T-helper 1 cell treated with Interleukin-12 subunit alpha and Interleukin-12 subunit beta and Interleukin-4 antibody, amounts not matched to agents 30 ng/mL and 1 ng/mL, for 36 hours (primary cell): ENCODE measurements around the gene ARHGAP1. TPM values are rescaled to one million over a fixed set of nuclear protein-coding genes. Genes with fewer than 3 reads are reported as not detected.

Experiments used
- intact Hi-C: fragments of 100-400 bp; cut with micrococcal nuclease; formaldehyde crosslinking; loops from one replicate; pipeline ENCODE4 v1.15.1; 2024
- total RNA-seq: library from RNA; stranded (reverse); gene quantifications from 2 replicates; pipeline ENCODE4 v1.2.3, GENCODE V29; 2022

ARHGAP1 gene
- total RNA-seq, 1 donor from 2014 or later, result 82.6 TPM

GRCh38 chr11:46649180-46649738, 51.2 kb downstream of the ARHGAP1 start:
- intact Hi-C loops, result no loop called here

- intact Hi-C loops, result no loop called here
Measured at GRCh38 chr11:46643986-46644385, 56.4 kb downstream of the ARHGAP1 start.

- intact Hi-C loops, result no loop called here
Measured at GRCh38 chr11:46643531-46643930, 56.9 kb downstream of the ARHGAP1 start.

GRCh38 chr11:46642627-46643335, 57.6 kb downstream of the ARHGAP1 start:
- intact Hi-C loops, result no loop called here

- intact Hi-C loops, result no loop called here
Measured at GRCh38 chr11:46641639-46642038, 58.8 kb downstream of the ARHGAP1 start.

- intact Hi-C loops, result no loop called here
Measured at GRCh38 chr11:46640036-46640788, 60.2 kb downstream of the ARHGAP1 start.

GRCh38 chr11:46639197-46639839, 61.1 kb downstream of the ARHGAP1 start:
- intact Hi-C loops, result no loop called here

GRCh38 chr11:46637546-46637945, 62.9 kb downstream of the ARHGAP1 start:
- intact Hi-C loops, result no loop called here

GRCh38 chr11:46635557-46636139, 64.8 kb downstream of the ARHGAP1 start:
- intact Hi-C loops, result no loop called here

GRCh38 chr11:46633291-46634217, 66.9 kb downstream of the ARHGAP1 start:
- intact Hi-C loops, result no loop called here

GRCh38 chr11:46632502-46632901, 67.9 kb downstream of the ARHGAP1 start:
- intact Hi-C loops, result no loop called here

GRCh38 chr11:46631676-46632075, 68.7 kb downstream of the ARHGAP1 start:
- intact Hi-C loops, result no loop called here

- intact Hi-C loops, result no loop called here
Measured at GRCh38 chr11:46630237-46630636, 70.2 kb downstream of the ARHGAP1 start.

- intact Hi-C loops, result no loop called here
Measured at GRCh38 chr11:46628961-46629360, 71.5 kb downstream of the ARHGAP1 start.

Other genes starting within 250 kb of the ARHGAP1 start
- gene AMBRA1, start 106.6 kb downstream of the ARHGAP1 start, total RNA-seq, result 41.1 and 44.1 TPM in 2 replicates
- gene HARBI1, start 83.4 kb downstream of the ARHGAP1 start, total RNA-seq, result 6.5 and 6.9 TPM in 2 replicates
- 84.7 and 86.6 TPM in 2 replicates for gene ATG13, start 83.1 kb downstream of the ARHGAP1 start, total RNA-seq
- gene ZNF408, start 412 bp upstream of the ARHGAP1 start, total RNA-seq, result 13.9 and 16.1 TPM in 2 replicates
- 0.71 TPM in 1 of 2 replicates, not detected in the other for gene F2, start 18.6 kb upstream of the ARHGAP1 start, total RNA-seq
- gene CKAP5, start 145.7 kb upstream of the ARHGAP1 start, total RNA-seq, result 124 and 130 TPM in 2 replicates
- gene LRP4, start 217.9 kb upstream of the ARHGAP1 start, total RNA-seq, result not detected in 2 replicates
- gene CSTPP1, start 236.1 kb upstream of the ARHGAP1 start, total RNA-seq, result 20.4 and 21.5 TPM in 2 replicates